HG03565 (cell line): ENCODE measurements around the gene FGGY.

Experiments used
- ATAC-seq: cut with Tn5 transposase; IDR thresholded peaks from one replicate; pipeline ENCODE4 v1.9.1; 2021; ENCODE audit warnings: mild to moderate bottlenecking, moderate library complexity; ENCODE audit not compliant: unreplicated experiment

FGGY gene

DNA sequence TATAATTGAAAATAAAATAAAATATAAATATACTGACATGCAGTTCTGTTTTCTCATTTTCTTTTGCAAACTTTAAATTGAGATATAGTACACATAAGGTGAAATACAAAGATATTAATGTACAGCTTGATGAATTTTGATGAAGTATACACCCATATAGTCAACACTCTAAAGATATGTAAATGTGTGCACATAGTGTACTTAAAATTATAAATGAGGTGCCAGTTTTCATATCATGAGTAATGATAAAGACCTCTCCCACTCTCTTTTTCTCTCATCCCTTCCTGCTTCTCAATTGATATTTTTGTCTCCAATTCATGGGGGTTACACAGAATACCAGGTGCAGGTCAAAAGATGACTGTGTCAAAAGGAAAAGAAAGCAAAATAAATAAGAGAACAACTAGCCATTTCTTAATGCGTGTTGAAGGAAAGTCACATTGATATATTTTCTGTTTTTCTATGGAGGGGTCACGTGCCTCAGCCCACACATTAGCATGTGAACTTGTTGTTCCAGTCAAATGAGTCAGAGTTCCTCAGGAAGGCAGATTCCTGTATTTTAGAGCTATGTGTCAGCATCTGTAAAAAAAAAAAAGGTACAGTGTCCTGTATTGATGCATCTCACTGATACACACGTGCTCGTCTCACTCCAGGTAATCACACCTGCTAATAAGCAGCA is 453.6 kb downstream of the FGGY start:
- no peak for ATAC-seq

GRCh38 chr1:59751004-59751395 is 454.1 kb downstream of the FGGY start:
- no peak for ATAC-seq

GRCh38 chr1:59751801-59752200 is 454.9 kb downstream of the FGGY start:
- ATAC-seq, result no peak

DNA sequence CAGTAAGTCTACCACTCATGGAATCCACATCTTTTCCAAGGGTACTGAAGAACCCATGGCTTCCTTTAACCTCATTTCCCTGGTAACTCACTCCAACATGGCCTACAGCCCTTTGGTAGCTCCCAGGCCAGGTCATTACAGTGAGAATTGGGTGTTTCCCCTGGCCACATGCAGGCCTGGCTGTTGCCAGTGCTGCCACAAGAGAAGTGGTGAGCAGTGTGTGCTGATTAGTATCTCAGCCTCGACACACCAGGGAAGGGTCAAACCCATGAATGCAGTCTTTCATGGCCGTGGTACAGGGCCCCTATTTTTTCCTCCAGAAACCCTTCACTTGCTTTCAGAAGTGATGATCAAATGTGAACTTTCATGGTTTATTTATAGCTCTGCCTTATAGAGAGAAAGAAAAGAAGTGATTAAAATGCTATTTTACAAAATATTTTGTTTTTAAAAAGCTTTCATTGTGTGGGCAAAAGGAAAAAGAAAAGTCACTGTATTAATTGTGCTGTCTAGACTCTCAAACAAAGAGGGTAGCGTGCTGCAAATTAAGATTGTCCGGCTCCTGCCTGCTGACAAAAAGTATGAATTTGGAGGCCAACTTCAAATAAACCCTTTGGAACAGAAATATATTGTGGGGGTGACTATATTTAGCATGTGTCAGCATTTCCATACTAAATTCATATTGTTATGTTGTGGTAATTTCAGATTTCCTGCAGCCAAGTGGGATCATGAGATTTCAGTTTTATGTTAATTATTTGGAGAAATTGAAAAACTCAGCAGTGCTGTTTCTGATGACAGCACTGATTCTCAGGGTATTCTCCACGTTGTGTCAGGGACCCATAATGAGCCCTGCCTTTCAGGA is 455.9 kb downstream of the FGGY start:
- ATAC-seq, result peak; percentile 56

DNA sequence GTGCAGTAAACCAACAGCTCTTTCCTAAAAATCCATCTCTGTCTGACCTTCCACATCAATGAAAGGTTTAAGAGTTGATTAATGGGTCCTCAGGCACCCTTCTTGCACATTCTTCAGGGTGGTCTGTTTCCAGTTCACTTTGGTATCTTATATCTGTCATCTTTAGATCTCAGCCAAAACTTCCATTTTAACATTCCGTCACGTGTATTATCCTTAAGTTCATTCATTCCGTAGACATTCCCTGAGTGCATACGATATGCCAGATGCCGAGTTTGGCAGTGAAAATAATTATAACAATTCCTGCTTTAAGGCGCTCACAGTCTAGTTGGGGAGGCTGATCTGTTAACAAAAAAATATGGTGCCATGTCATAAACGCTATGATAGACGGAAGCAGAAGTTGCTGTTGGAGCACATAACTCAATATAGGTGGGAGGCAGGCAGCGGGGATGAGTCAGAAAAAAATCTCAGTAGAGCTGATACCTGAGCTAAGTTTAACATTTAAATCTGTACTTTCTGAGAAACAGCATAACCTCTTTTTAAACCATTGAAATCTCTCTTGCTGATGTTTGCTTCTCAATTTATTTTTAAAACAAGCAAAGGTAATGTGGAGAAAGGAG is 458.3 kb downstream of the FGGY start:
- no peak for ATAC-seq

DNA sequence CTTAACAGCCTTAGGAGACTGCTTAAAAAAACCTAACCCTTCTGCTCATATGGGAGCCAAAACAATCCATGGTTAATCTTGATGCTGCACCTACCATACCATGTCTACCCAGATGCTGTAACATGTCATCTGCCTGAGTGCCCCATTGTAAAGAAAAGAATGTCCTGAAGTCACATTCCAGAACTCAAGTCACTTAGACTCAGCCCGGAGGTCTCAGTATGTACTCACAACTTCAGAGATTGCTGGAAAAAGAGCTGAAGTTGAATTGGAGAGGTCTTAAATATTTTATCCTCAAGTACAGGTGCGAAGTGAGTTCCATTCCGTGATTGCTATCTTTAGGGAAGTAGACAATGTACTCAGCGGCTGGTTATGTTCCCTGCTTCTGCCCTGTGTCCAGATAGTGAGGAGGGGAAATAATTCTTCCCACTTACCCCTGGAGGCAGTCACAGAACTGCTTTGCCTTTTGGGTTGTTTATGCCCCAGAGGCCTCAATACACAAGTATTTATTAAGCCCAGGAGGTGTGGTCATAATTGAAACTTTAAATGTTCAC is 460.4 kb downstream of the FGGY start:
- ATAC-seq, result no peak

- peak; percentile 70 for ATAC-seq
Observed at GRCh38 chr1:59759156-59759925, 462.4 kb downstream of the FGGY start.

DNA sequence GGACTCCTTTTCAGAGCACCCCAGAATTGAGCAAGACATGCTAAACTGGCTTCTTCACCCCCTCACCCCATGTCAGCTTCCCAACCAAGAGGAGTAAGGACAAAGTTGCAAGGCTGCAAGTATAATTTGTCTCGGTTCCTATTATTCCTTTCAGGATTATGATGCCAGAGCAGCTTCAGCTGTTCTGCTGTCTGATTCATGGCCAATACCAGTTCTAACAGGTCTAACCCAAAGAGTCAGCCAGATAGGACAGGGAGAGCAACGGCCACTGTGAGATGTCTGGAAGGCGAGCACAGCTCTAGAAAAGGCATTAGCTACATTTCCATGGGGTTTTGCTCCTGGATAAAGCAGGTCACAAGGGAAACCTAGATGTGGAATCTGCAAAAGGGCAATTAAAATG is 464.5 kb downstream of the FGGY start:
- no peak for ATAC-seq

DNA sequence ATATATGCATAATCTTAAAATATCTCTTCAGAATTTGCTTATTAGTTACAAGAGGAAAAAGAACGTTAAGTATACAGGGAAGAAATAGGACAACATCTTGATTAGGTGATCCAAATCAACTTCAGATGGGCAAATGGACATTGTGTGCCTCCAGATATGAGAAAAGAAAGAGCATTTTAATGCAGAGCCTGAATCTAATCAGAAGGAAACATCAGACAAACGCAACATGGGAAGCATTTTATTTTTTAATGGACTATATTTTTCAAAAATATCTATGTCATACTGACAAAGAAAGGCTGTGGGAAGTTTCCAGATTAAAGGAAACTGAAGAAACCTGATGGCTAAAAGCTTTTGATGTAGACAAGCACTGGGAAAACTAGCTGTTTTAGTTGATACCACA is 466.5 kb downstream of the FGGY start:
- ATAC-seq, result no peak

DNA sequence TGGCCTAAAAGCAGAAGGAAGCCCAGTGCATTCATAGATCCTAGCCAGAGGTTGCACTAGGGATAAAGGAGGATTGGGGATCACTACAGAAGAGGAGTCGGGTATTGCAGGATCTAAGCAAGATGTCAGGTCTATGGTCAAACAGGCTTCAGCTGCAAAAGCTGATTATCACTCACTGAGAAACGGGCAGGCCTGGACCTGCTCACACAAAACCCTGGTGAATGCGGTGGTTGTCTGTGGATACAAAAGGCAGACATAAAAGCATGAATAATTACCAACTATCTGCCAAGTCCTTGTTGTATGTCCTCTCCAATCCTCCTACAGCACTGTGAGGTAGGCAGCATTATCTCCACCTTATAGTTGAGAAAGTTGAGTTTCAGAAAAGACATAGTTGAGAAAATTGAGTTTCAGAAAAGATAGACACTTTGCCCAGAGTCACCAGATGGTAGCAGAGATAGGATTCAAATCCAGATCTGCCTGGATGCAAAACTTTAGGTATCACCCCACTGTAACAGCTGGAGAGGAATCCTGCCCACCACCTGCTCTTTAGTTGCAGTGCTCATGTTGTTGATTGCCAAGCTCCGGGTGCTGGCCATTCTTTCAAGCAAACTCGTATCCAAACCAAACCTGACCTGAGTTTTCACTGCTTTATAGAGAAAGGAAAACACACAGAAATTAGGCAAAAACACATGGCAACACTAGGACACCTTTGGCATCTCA is 468.3 kb downstream of the FGGY start:
- no peak for ATAC-seq

DNA sequence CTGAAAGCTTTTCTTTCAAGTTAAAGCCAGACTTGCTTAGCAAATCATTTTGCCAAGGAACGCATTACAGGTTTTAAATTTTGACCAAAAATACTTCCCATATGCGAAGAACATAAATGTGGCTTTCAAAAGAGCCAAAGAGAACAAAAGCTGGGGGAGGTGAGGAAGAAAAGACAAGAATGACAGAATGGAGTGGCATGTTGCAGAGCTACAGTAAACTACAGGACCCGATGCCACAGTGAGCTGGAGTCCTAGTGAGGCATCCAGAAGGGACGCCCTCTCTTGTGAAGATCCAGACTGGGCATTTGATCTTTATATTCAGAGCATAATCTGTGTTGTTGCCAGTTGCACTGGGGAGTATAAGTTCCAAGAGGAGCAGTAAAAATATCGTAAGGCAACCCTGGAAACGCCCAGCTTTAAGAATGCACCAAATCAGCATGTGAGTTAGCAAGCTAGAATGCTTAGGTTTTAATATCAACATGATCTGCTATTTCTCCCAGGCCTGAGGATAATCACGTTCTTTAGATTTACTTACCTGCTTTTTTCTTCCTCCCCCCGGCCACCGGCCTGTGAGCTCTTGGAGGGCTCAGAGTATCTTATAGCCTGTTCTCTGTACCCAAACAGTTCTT is 469.4 kb downstream of the FGGY start:
- no peak for ATAC-seq

DNA sequence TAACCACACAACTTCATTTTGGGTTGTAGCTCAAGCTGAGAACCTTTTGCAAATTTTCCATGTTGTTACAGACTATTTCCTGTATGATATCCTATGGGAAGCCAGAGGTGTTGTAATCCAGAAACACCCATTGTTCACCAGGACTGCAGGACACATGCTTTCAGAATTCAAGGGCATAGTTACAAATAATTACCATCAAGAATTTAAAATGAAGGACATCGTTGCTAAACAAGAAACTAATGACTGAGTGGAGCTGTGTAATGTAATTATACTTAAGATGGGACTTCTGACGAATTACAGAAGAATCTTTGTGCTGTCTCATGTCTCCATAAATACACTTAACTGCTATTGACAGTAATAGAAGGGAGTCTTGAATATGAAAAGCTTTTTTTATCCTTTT is 470.2 kb downstream of the FGGY start:
- ATAC-seq, result no peak

GRCh38 chr1:59768792-59769735 is 472.2 kb downstream of the FGGY start:
- ATAC-seq, result no peak

DNA sequence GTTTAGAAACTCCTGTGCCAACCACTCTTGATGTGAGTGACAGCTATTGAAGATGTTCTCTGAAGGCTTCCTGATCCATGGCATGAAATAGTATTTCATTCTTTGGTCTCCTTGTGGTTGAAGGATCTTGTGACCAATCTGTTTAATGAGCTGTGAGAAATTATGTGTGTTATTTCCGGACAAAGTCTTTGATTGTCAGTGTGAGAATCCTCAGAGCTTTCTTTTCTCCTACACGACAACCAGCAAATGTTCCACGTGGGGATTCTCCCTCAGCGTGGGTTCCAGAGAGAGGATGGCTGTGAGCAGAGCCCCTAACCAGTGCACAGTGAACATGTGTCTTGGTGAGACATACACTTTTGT is 472.8 kb downstream of the FGGY start:
- no peak for ATAC-seq

GRCh38 chr1:59771361-59771760 is 474.5 kb downstream of the FGGY start:
- no peak for ATAC-seq

DNA sequence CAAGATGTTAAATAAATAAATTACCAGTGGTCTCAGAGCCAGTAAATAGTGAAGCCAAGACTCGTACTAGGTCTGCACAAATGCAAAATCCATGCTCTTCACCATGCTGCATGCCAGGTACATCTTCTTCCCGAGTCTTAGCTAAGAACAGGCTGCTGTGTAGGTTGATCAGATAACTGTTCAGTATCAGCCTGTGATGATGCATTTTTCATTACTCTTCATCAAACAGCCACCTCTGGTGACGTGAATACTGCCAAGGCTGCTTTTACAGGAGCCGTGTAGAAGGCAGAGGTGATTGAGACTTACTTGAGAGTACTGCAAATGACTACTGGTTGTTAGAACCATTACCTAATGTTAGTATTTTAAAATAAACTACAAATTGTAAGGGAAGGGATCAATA is 478.6 kb downstream of the FGGY start:
- ATAC-seq, result no peak

- ATAC-seq, result no peak
Observed at GRCh38 chr1:59776960-59777852, 480.3 kb downstream of the FGGY start.

GRCh38 chr1:59779949-59780348 is 483.1 kb downstream of the FGGY start:
- no peak for ATAC-seq
